T1000 (cell line): Measurements from ENCODE around the gene ERC2.

Experiments used
- DNase-seq: peaks from one replicate; lab custom pipeline; 2025; ENCODE audit warnings: mixed read lengths; lab: John Stamatoyannopoulos, UW

ERC2 gene

DNA sequence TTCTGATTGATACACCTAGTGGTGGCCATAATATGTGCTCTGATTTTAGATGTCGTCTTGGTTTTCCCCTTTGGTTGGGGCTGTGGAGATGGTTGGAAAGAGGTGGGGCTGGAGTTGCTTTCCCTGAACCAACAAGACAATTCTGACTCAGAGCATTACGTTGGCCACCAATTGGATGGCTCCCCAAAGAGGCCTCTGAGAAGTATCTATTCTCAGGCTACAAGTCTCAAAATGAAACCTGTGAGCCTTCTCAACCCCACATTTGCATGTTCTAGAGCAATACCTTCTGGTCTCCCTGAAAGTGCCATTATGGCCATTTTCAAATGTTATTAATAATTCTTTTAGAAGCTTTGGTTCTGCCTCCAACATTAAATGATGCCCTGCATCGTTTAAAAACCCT, 792.8 kb downstream of the ERC2 start:
- DNase-seq: no peak

- no peak for DNase-seq
Measured at GRCh38 chr3:55673764-55674163, 794.5 kb downstream of the ERC2 start.

DNA sequence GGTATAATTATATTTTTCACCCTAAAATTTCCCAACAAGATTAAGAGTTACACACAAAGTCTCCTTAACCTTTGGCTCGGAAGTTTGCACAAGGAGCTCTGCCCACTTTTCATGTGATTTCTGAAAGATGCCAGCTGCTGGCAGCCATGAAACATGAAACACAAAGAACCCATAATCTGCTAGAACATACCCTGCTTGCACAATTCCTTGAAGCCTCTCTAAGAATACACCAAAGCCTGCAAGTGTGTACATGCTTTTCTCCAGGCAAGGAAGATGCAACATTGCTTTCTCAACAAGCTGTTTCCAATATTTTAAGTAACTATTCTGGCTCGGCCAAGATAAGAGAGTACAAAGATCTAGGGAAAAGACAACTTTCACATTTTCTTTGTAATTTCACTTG, 799.1 kb downstream of the ERC2 start:
- DNase-seq: no peak

DNA sequence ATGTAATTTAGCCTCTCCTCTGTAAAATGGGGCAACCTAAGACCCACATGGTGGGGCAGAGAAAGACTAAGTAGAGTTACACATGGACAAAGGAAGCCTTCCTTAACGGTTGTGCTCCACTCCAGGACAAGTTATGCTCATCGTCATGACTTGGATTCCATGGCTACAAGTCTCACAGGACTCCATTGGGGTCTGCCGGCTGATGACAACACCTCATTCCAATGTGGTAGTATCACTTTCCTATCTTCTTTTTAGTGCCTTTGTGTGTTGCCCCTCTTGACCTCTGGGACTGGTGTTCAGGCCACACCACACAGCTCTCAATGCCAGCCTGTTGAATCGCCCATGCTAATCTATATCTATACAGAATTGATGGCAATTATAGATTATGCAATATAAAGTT, 799.9 kb downstream of the ERC2 start:
- peak; percentile 55 for DNase-seq

- no peak for DNase-seq
Measured at GRCh38 chr3:55664387-55664786, 803.9 kb downstream of the ERC2 start.

DNA sequence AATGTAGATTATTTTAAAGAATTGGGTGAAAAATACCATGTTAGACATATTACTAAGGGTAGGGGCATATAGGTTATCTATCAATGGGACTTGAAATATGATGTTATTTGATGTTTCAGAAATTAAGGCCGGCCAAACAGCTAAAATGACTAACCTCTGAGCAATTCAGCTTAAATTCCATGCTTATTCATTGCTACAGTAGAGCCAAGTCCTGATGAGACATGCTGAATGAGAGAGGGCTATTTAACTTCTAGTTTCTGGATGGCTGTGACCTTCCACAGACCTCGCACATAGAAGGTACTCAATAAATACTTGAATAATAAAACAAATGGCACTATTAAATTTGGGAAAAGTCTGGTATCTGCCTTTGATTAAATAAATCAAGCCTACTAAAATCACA, 805.6 kb downstream of the ERC2 start:
- no peak for DNase-seq

- DNase-seq: no peak
Measured at GRCh38 chr3:55661571-55661970, 806.7 kb downstream of the ERC2 start.

- no peak for DNase-seq
Measured at GRCh38 chr3:55661141-55661540, 807.1 kb downstream of the ERC2 start.

DNA sequence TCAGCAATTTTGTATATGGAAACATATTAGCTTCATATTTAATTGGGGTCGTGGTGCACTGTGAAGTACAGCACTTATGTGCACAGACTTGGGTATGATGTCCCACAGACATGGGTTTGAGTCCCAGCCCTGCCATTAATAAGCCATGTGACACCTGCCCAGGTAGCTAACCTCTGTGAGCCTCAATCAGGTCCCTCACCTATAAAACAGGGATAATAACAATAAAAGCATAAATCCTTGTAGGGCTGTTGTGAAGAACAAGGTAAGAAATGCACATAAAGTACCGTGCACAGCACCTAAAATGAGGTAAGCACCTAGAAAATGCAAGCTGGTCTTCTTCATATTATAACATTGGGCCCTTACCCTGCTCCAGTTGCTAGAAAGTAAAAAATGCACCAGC, 807.6 kb downstream of the ERC2 start:
- no peak for DNase-seq

GRCh38 chr3:55659701-55660100, 808.6 kb downstream of the ERC2 start:
- DNase-seq: no peak

DNA sequence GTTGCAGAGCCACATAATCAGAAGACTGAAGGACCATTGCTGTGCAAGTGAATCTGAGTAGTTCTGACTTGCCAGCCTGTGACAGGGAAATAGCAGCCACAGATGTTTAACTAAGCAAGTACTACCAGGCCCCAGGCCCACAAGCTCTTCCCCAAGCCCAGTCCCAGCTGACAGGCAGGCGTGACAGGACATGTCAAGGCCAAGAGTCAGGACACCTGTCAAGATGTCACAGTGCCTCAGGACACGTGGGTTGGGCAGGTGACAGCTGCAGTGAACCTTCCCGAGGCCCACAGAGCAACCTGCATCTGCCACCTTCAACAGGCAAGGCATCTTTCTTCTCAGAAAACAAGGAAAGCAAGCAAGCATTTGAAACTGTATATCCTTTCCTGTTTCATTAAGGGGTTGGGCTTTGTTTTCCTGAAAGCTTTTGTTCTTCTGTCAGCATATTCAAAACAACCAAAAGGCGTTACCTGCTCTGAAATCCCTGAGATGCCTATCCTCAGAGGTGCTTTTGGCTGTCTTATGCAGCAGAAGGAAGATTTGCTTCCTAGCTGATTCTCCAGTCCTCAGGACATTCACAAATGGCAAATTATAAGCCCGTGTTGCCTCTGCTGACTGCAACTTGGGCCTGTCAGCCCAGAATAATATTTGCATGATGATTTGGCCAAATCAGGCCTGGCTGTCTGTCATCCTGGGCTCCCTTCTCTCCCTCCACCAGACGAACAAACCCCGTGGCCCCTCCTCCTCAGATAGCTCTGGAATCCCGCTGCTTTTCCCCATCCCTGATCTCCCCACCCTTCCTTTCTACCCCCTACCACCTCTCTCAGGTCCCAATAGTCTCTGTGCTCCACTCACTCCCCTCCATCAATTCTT, 809.3 kb downstream of the ERC2 start:
- no peak for DNase-seq

DNA sequence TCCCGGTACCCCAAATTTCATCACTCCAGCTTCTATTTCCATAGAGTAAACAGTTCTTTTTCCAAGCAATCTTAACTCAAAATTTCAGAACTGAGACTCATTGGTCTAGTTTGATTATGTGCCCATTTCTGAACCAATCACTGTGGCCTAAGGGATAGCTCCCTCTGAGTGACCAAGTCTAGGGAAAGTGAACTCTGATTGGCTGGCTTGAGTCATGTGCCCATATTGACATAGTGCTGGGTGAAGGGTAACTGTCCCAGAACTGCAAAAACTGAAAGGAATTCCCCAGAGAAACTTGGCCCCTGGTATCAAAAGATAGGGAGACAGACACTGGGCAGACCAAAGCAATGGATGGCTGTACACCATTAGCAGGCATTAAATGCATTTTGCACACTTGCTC, 810.0 kb downstream of the ERC2 start:
- DNase-seq: no peak

GRCh38 chr3:55655544-55655943, 812.7 kb downstream of the ERC2 start:
- DNase-seq: no peak

GRCh38 chr3:55654123-55654760, 814.0 kb downstream of the ERC2 start:
- no peak for DNase-seq

DNA sequence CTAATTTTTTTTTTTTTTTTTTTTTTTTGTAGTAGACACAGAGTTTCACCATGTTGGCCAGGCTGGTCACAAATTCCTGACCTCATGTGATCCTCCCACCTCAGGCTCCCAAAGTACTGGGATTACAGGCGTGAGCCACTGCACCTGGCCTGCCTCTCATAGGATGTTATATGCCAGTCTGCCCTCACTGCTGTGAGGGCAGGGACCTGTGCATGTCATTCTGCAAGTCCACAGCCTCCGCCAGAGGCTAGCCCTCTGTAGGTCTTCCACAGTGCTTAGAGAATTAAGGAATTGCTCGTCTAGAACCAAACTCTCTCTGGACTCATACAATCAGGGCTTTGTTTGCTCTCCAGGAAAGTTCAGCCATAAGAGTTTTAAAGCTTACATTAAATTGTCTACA, 817.3 kb downstream of the ERC2 start:
- no peak for DNase-seq

DNA sequence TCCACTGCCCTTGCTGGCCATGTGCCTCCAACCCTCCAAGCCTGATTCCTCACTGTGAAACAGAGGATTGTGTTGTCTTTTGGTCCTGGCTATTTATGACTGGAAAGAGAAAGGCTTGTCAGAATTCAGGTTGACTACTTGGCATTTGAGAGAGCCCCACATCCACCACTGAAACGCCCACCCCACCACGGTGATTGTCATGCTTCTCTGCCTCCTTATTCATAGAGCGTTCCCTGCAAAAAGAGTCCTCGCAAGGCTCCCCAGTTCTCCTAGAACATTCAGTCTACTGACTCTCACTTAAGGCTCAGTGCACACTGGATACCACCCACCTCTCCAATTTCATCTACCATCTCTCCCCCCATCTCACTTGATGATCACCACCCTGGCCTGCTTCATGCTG, 818.3 kb downstream of the ERC2 start:
- DNase-seq: no peak

DNA sequence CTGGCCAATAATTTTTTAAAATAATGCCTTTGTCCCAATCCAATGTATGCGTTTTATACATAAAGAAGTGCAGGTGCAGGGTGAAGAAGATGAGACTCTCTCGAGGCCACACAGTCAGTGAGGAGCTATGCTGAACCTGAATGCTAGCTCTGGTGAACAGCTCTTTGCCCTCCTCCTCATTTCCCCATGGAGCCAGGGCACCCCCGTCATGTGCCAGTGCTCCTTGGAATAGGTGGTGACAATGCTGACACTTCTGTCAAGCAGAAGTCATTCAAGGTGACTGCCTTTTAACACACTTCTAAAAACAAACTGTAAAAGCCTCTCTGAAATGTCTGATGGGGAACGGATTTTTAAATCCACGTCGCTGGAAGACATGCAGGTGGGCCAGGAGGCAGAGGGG, 818.7 kb downstream of the ERC2 start:
- no peak for DNase-seq

DNA sequence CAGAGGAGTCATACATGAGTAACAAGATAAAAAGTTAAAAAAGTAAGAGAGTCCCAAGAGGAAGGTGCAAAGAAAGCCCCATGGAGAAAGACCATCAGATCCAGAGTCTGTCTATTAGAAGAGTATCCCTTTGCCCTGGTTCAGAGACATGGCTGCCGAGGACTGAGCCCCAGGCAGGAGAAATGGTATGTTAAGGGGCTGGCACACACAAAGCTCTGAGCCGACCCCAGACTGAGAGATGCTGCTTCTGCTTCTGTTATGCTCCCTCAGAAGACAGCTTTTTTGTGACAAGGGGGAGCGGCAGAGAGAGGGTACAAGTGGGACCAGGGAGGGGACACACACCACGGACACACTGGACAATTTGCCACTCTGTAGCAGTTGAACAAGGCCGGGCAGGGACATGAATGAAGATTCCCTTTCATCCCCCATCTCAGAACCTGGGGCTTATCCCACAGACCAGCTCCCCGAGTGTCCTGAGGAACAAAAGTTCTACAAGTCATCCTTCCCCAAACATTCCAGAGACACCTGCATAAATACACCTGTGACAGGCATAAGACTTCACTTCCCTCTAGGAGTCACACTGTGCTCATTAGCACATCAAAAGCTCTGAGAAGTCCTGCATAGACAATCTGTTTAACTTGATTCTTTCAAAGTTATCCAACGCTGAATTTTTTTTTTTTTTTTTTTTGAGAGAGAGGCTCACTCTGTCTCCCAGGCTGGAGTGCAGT, 819.5 kb downstream of the ERC2 start:
- no peak for DNase-seq

DNA sequence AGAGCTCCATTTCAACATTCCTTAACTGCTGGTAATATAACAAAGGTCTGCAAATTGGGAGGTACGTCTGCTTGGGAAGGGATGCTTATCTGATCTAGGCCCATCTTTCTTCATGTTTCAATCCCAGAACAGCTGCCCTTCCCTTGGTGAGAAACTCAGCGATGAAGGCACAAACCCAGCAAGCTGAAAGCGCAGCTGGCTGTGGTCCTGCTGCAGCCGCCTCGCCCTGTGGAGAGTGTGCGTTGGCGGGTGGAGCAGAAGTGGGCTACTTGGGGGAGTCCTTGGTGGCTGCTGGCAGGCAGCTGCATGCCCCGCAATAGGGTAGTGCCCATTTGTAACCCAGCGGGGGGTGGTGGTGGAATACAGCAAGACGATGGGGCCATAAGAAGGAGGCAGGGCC, 820.6 kb downstream of the ERC2 start:
- no peak for DNase-seq

DNA sequence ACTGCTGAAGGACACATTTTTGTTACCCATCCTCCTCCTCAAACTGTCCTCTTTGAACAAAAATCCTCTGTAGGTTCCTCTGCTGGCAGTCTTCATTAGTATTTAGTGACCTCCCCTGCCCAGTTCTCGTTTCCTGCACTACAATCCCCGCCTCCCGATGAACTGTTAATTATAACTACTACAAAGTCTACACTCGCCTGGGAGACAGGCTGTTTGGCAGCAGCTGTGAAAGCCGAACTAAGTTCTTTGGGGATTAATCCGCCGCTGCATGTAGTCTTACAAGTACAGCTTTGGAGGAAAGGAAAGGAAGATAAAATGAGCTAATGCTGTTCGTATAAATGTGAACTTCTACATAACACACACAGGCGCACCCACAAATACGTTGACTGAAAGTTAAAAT, 821.2 kb downstream of the ERC2 start:
- DNase-seq: no peak

DNA sequence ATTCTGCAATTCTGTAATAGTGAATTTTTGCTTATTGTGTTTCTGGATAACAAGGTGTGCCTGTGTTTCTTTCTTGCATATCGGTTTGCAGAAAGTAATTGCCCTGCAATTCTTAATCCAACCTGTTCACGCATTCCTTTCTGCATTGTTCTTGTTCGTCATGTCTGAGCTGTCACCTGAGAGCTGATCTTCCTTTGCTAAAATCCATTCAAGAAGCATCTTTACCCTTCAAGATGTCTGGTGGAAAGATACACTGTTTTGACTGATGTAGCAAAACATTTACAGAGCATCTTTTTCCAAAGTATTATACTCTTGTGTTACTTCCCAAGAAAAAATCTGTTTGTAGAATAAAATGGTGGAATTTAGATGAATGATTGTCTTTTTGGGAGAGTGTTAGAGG, 822.1 kb downstream of the ERC2 start:
- no peak for DNase-seq

DNA sequence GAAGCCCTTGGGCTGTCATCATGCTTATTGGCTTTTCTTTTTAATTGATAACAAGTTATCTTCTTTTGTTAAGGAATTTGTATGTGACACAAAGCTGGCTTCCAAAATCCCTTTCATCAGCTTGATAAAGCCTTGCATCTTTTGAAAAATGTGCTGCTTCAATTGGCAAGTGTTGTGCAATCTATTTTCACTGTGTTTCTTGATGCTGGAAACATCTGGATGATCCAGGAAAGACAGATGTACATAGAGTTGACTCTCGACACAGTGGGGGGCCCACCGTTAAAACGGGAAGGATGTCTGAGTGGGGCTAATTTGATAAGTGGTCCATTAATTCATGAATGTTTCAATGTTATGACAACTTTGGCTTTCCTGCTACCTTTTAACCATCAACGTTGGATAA, 822.8 kb downstream of the ERC2 start:
- DNase-seq: no peak

DNA sequence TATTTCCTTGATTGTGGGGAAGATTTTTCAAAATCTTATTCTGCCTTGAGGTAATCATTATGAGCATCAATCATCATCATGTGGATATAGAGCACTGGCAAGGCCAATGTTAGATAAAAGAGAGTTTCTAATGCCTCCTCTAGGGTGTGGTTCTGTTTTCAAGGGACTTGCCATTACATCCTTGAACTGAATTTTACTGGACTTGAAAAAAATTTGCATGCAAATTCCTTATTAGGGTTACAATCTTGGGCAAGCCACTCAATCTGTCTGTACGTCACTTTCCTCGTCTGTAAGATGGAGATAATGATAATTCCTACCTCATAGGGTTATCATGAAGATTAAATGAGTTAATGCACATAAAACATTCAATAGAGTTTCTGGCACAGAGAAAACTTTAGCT, 825.0 kb downstream of the ERC2 start:
- DNase-seq: no peak
